Ishikawa (cell line): ENCODE measurements around the gene QSOX2.

Experiments
- CEBPB ChIP-seq: IDR thresholded peaks from 2 replicates; pipeline ENCODE4 v1.6.1; 2012
- CREB1 ChIP-seq: IDR thresholded peaks from 2 replicates; pipeline ENCODE4 v1.6.1; 2012; ENCODE audit warnings: low read depth
- EGR1 ChIP-seq: IDR thresholded peaks from 2 replicates; pipeline ENCODE4 v1.6.1; 2012
- EP300 ChIP-seq: IDR thresholded peaks from 2 replicates; pipeline ENCODE4 v1.6.1; 2012; ENCODE audit warnings: borderline replicate concordance
- FOXM1 ChIP-seq: IDR thresholded peaks from 2 replicates; pipeline ENCODE4 v1.6.1; 2012; ENCODE audit warnings: low read depth, borderline replicate concordance
- MAX ChIP-seq: IDR thresholded peaks from 2 replicates; pipeline ENCODE4 v1.6.1; 2012
- NFIC ChIP-seq: IDR thresholded peaks from 2 replicates; pipeline ENCODE4 v1.6.1; 2012
- RAD21 ChIP-seq: IDR thresholded peaks from 2 replicates; pipeline ENCODE4 v1.6.1; 2012; ENCODE audit warnings: low read depth
- REST ChIP-seq: IDR thresholded peaks from 2 replicates; pipeline ENCODE4 v1.6.1; 2012; ENCODE audit warnings: low read depth, mild to moderate bottlenecking
- TAF1 ChIP-seq: IDR thresholded peaks from 2 replicates; pipeline ENCODE4 v1.6.1; 2012; ENCODE audit warnings: low read depth, mild to moderate bottlenecking
- TCF12 ChIP-seq: IDR thresholded peaks from 2 replicates; pipeline ENCODE4 v1.6.1; 2012; ENCODE audit warnings: low read depth
- TEAD4 ChIP-seq: IDR thresholded peaks from 2 replicates; pipeline ENCODE4 v1.6.1; 2012
- USF1 ChIP-seq: IDR thresholded peaks from 2 replicates; pipeline ENCODE4 v1.6.1; 2012
- YY1 ChIP-seq: IDR thresholded peaks from 2 replicates; pipeline ENCODE4 v1.6.1; 2012; ENCODE audit warnings: low read depth
- ZBTB7A ChIP-seq: IDR thresholded peaks from 2 replicates; pipeline ENCODE4 v1.6.1; 2012; ENCODE audit warnings: low read depth

The QSOX2 gene

GRCh38 chr9:136268735-136269134 lies 23.1 kb upstream of the QSOX2 start:
- TF ChIP-seq USF1: no peak

- TF ChIP-seq FOXM1: no peak
- TF ChIP-seq RAD21: peak; percentile 15; the same call in 1 of the 2 replicates
- no peak for TF ChIP-seq CEBPB
- no peak for TF ChIP-seq REST
- TF ChIP-seq TCF12: no peak
- TF ChIP-seq NFIC: no peak
Observed at GRCh38 chr9:136268318-136268717, 22.7 kb upstream of the QSOX2 start.

GRCh38 chr9:136267261-136268111 lies 21.9 kb upstream of the QSOX2 start:
- TF ChIP-seq MAX (peak; percentile 60; the same call in 1 of the 2 replicates), TAF1 (peak; percentile 57; the same call in 1 of the 2 replicates), NFIC (no peak)

- no peak for TF ChIP-seq USF1
Observed at GRCh38 chr9:136265561-136266355, 20.1 kb upstream of the QSOX2 start.

- TF ChIP-seq FOXM1: no peak
- no peak for TF ChIP-seq USF1
Observed at GRCh38 chr9:136264441-136265405, 19.1 kb upstream of the QSOX2 start.

- TF ChIP-seq CREB1 (no peak), USF1 (no peak), TEAD4 (no peak), YY1 (no peak), MAX (no peak), TAF1 (no peak), ZBTB7A (no peak), RAD21 (no peak), EP300 (no peak)
Observed at GRCh38 chr9:136264031-136264430, 18.4 kb upstream of the QSOX2 start.

- no peak for TF ChIP-seq TAF1
- TF ChIP-seq EGR1: no peak
- no peak for TF ChIP-seq YY1
- TF ChIP-seq MAX: no peak
- TF ChIP-seq USF1: no peak
- TF ChIP-seq TEAD4: no peak
- no peak for TF ChIP-seq RAD21
- TF ChIP-seq TCF12: no peak
- TF ChIP-seq CEBPB: no peak
- no peak for TF ChIP-seq ZBTB7A
- no peak for TF ChIP-seq NFIC
- no peak for TF ChIP-seq FOXM1
- TF ChIP-seq EP300: no peak
- TF ChIP-seq REST: no peak
- no peak for TF ChIP-seq CREB1
Observed at GRCh38 chr9:136262671-136263178, 17.1 kb upstream of the QSOX2 start.
